Placental epithelial cell (primary cell): ENCODE measurements around the gene CASP3. TPM values are rescaled to one million over a fixed set of nuclear protein-coding genes. Genes with fewer than 3 reads are reported as not detected.

Experiments
- total RNA-seq: library from RNA; depleted of rRNA; stranded (reverse); fragments of >200 nt; gene quantifications from 2 replicates; pipeline ENCODE4 v1.2.3, GENCODE V29; 2012

CASP3 gene
- 29.1 and 34.3 TPM in 2 replicates for total RNA-seq

DNA sequence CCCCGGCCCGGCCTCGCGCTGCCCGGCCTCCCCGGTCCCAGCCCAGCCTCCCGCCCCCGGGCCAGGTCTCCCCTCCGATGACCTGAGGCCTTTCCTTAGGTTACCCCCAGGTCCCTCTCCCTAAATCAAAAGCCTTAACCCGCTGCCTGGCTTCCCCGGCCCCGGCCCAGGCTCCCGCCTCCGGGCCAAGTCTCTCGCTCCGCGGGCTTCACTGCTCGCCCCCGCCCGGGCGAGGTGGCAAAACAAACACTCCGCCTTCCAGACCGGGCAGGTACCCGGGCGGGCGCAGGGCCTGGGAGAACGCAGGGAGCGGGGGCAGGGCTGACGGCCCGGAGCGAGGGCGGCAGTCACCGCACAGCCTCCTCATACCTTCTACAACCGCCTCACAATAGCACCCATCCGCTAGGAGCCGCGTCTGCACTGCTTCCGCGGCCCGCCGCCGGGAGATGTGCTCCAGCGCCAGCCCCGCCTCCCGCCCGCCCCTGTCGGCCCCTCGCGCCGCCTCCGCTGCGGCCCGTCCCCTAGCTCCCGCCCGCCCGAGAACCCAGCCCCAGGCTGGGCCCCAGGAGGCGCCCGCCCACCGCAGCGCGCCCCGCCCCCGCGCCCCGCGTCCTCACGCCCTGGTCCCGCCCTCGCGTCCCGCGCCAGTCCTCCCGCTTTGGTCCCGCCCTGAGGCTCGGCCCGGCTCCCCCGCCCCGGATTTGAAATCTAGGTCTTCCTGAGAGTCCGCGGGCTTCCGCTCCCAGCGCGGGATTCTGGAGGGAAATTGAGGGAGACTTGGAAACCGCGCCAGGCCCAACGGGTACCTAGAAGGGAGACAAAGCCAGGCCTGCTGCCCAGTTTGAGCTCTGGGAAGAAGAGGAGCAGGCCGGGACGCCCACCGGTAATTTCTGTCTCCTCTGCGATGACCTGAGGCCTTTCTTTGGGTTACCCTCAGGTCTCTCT lies at the start of gene CASP3, which contains the start of gene PRIMPOL:
Gene CASP3, minus strand, starts transcription at position 422 of the 945 bp plus-strand sequence. CDS start 10,994 bp downstream, outside the sequence.
Gene PRIMPOL, plus strand, starts transcription at position 713 of the 945 bp plus-strand sequence. CDS start 7,403 bp downstream, outside the sequence.

Other genes starting within 250 kb of the CASP3 start
- 7.8 and 13.0 TPM in 2 replicates for gene IRF2, start 174.9 kb downstream of the CASP3 start, total RNA-seq
- 11.1 and 12.6 TPM in 2 replicates for gene PRIMPOL, start 291 bp upstream of the CASP3 start, total RNA-seq
- 9.1 and 11.4 TPM in 2 replicates for gene CENPU, start 84.6 kb upstream of the CASP3 start, total RNA-seq
- gene ACSL1, start 176.5 kb upstream of the CASP3 start, total RNA-seq: 72.2 and 245 TPM in 2 replicates